Right lobe of liver (tissue), 4 donors: ENCODE results near the gene ITGA11.

Experiments used
- POLR2A ChIP-seq: fragments of 450-650 bp; IDR thresholded peaks from one replicate; pipeline ENCODE4 v1.6.1; 2017; ENCODE audit warnings: antibody characterized with exemption, mild to moderate bottlenecking
- TF ChIP-seq, protein P1 (sequence below), 4 donors: fragments of 200-600 bp in 3 of 4; fragments of 450-650 bp in 1 of 4; IDR thresholded peaks; one replicate each; pipeline versions ENCODE4 v1.5.1 to v1.8.0; 2016 to 2022; ENCODE audit warnings: antibody characterized with exemption in 4 of 4, mild to moderate bottlenecking in 2 of 4
- donor health status: DM: no; HTN: no; CAD: no.
- donor health status: DM: no; HTN: no; CAD: no.
- donor health status: DM: no; HTN: yes; CAD: no.

DNA sequence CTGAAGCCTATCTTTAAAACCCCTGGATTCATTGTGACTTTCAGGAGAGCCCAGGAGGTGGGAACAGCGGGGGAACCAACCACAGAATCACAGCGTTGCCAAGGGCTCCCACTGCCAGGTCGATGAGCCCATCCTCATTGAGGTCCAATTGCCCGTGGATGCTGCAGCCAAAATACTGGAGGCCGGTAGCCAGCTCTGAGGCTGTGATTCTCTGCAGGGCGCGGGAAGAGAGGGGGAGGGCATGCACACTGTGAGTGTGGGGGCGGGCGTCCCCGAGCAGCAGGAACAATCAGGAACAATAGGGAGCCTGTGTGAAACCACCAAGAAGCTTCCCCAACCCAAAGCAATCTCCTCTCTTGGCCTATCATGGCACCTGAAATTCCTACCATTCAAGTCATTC lies 101.1 kb downstream of the ITGA11 start:
- TF ChIP-seq, protein P1, sequence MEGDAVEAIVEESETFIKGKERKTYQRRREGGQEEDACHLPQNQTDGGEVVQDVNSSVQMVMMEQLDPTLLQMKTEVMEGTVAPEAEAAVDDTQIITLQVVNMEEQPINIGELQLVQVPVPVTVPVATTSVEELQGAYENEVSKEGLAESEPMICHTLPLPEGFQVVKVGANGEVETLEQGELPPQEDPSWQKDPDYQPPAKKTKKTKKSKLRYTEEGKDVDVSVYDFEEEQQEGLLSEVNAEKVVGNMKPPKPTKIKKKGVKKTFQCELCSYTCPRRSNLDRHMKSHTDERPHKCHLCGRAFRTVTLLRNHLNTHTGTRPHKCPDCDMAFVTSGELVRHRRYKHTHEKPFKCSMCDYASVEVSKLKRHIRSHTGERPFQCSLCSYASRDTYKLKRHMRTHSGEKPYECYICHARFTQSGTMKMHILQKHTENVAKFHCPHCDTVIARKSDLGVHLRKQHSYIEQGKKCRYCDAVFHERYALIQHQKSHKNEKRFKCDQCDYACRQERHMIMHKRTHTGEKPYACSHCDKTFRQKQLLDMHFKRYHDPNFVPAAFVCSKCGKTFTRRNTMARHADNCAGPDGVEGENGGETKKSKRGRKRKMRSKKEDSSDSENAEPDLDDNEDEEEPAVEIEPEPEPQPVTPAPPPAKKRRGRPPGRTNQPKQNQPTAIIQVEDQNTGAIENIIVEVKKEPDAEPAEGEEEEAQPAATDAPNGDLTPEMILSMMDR (IDR thresholded peaks at IDR 0.05), result no peak
- TF ChIP-seq POLR2A, result no peak
